ENCODE measurements around the gene CCDC61. TPM values are rescaled to one million over a fixed set of nuclear protein-coding genes. Genes with fewer than 3 reads are reported as not detected.

CCDC61 gene
- polyA plus RNA-seq, 4 donors = 10.8 to 17.0 (median 15.3) TPM

- DNase-seq (ENCODE audit: low read depth in 4 of 4, low spot score in 2 of 4) = no peak
Measured at GRCh38 chr19:46035986-46036743, 40.9 kb downstream of the CCDC61 start.

GRCh38 chr19:46036744-46037128 is 41.5 kb downstream of the CCDC61 start:
- no peak for DNase-seq (ENCODE audit: low read depth in 4 of 4, low spot score in 2 of 4)

DNA sequence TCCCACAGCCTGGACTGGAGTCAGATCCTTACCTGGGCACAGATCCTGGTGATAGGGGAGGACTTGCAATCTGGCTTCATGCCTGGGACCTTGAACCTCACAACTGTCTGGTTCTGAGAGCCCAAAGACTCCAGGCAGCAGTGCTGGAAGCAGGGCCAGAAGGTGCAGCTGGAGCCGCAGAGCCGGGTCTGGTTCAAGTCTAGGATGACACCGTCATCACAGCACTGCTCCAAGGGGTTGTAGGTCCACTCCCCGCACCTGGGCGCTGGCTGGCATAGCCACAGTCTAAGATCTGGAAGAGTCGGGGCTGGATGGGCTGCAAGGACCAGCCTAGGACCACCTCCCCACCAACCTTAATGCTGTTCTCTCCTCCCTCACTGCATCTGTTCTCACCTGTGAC is 44.9 kb downstream of the CCDC61 start:
- no peak for DNase-seq (ENCODE audit: low read depth in 4 of 4, low spot score in 2 of 4)

- DNase-seq (ENCODE audit: low read depth in 4 of 4, low spot score in 2 of 4) = no peak
Measured at GRCh38 chr19:46040952-46041500, 45.8 kb downstream of the CCDC61 start, which contains the start of gene IGFL4. Gene IGFL4, minus strand, starts transcription at chr19:46041002. Its CDS starts 40 bp downstream, at chr19:46040962.

DNA sequence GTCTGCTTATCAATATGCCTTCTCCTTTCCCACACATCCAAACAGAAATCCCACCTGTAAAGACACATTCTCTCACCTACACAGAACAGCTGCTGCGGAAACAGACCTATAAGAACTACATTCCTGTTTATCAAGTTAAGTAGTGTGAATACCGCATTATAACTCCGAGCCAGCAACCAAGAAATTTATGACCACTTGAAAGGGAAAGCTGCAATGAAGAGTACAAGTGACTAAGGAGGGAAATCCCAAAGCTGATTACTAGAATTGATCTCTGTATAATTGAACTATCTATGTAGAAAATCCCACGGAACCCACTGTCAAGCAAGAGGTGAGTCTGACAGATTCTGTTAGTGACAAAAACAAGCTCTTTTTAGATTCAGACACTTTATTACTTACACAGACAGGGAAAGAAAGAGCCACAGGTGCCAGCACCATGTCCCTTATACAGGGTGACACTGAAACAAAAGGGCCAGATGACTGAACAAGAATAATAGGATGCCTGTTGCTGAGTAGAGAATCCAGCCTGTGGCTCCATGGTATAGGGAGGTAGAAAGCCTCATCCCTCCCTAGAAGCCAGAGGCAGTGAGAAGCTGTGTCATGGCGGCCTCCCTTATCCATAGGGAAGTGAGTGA is 47.1 kb downstream of the CCDC61 start:
- no peak for DNase-seq (ENCODE audit: low read depth in 4 of 4, low spot score in 2 of 4)

DNA sequence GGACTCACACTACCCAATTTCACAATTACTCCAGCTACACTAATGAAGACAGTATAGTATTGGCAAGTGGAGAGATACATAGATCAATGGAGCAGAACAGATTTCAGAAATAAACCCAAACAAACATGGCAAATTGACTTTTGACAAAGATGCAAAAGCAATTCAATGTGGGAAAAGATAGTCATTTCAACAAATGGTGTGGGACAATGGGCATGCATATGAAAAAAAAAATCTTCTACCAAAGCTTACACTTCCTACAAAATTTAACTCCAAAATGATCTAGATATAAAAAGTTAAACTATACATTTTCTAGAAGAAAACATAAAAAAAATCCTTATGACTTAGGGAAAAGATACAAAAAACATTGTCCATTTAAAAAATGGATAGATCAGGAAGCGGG is 48.3 kb downstream of the CCDC61 start:
- no peak for DNase-seq (ENCODE audit: low read depth in 4 of 4, low spot score in 2 of 4)

- no peak for DNase-seq (ENCODE audit: low read depth in 4 of 4, low spot score in 2 of 4)
Measured at GRCh38 chr19:46049597-46049996, 54.3 kb downstream of the CCDC61 start.

- DNase-seq (ENCODE audit: low read depth in 4 of 4, low spot score in 2 of 4) = no peak
Measured at GRCh38 chr19:46052896-46053295, 57.6 kb downstream of the CCDC61 start.

GRCh38 chr19:46056536-46056935 is 61.3 kb downstream of the CCDC61 start:
- no peak for DNase-seq (ENCODE audit: low read depth in 4 of 4, low spot score in 2 of 4)

DNA sequence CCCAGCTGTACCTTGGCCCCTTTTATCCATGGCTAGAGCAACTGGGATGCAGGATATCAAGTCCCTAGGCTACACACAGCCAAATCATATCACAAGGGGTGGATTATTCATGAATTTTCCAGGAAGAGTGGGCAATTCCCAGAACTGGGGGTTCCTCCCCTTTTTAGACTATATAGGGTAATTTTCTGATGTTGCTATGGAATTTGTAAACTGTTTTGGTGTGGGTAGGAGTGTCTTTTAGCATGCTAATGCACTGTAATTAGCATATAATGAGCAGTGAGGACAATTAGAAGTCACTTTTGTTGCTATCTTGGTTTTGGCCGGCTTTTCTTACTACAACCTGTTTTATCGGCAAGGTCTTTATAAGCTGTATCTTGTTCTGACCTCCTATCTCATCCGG is 63.5 kb downstream of the CCDC61 start:
- DNase-seq (ENCODE audit: low read depth in 4 of 4, low spot score in 2 of 4) = no peak

- no peak for DNase-seq (ENCODE audit: low read depth in 4 of 4, low spot score in 2 of 4)
Measured at GRCh38 chr19:46060012-46060411, 64.7 kb downstream of the CCDC61 start.

DNA sequence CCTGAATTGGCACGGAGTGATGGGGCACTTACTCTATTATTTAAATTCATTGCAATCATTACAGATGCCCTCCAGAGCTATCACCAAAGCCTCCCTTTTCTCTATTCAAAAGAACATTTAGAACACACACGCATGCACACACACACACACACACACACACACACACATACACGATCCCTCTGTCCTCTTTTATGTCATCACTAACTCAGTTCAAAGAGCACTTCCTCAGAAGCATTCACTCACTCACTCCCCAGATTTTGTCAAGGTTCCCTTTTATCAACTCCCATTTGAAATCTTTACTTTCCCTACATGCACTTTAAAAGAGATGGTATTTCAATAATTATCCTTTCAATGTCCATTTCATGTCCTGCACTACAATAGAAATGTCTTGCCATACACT is 67.9 kb downstream of the CCDC61 start:
- no peak for DNase-seq (ENCODE audit: low read depth in 4 of 4, low spot score in 2 of 4)

- DNase-seq (ENCODE audit: low read depth in 4 of 4, low spot score in 2 of 4) = no peak
Measured at GRCh38 chr19:46065486-46066071, 70.3 kb downstream of the CCDC61 start.

GRCh38 chr19:46066471-46066870 is 71.2 kb downstream of the CCDC61 start:
- no peak for DNase-seq (ENCODE audit: low read depth in 4 of 4, low spot score in 2 of 4)

DNA sequence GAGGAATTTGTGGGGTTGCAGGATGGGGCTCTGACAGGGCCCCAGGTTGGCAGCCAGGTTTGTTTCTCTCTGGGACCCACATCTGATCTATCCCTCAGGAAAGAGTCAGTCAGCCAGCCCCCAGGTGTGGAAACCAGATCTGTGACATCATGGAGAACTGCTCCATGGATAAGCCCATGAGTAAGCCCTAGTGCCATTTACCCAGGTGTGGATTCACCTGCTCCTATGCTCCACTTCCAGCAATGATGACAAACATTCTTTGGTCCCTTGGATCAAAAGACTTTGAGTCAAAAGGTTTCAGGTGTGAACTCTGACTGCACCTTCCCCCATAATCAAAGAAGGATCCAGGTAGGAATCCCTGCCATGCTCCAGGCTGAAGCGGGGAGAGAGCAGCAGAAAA is 72.4 kb downstream of the CCDC61 start:
- DNase-seq (ENCODE audit: low read depth in 4 of 4, low spot score in 2 of 4) = no peak

Other genes with a start within 250 kb of the CCDC61 start
- gene SIX5, start 226.2 kb upstream of the CCDC61 start, polyA plus RNA-seq (ENCODE audit: insufficient read length in 4 of 4) = 10 to 100 TPM; 13.6 to 38.5 (median 27.7) TPM
- 10 to 100 TPM; 33.4 to 74.4 (median 54.6) TPM for gene DMPK, start 213.0 kb upstream of the CCDC61 start, polyA plus RNA-seq (ENCODE audit: insufficient read length in 4 of 4)
- gene DMWD, start 202.6 kb upstream of the CCDC61 start, polyA plus RNA-seq (ENCODE audit: insufficient read length in 4 of 4) = 10 to 100 TPM; 24.1 to 56.1 (median 39.9) TPM
- not detected for gene RSPH6A, start 180.2 kb upstream of the CCDC61 start, polyA plus RNA-seq (ENCODE audit: insufficient read length in 4 of 4)
- gene SYMPK, start 132.3 kb upstream of the CCDC61 start, polyA plus RNA-seq (ENCODE audit: insufficient read length in 4 of 4) = 10 to 100 TPM; 49.5 to 80.1 (median 67.0) TPM
- under 1 TPM; 0.40 to 0.60 (median 0.50) TPM for gene FOXA3, start 131.1 kb upstream of the CCDC61 start, polyA plus RNA-seq (ENCODE audit: insufficient read length in 4 of 4)
- gene IRF2BP1, start 109.3 kb upstream of the CCDC61 start, polyA plus RNA-seq (ENCODE audit: insufficient read length in 4 of 4) = 10 to 100 TPM; 16.5 to 33.7 (median 25.1) TPM
- gene MYPOP, start 92.9 kb upstream of the CCDC61 start, polyA plus RNA-seq (ENCODE audit: insufficient read length in 4 of 4) = 1 to 10 TPM; 3.7 to 7.2 (median 5.8) TPM
- gene NANOS2, start 80.7 kb upstream of the CCDC61 start, polyA plus RNA-seq (ENCODE audit: insufficient read length in 4 of 4) = not detected
- gene NOVA2, start 21.6 kb upstream of the CCDC61 start, polyA plus RNA-seq (ENCODE audit: insufficient read length in 4 of 4) = 1 to 10 TPM; 2.8 to 5.3 (median 4.2) TPM
- under 1 TPM in 2 of 4 donors, not detected in 2; 0.66 to 0.78 TPM for gene PGLYRP1, start 27.6 kb downstream of the CCDC61 start, polyA plus RNA-seq (ENCODE audit: insufficient read length in 4 of 4)
- gene IGFL4, start 45.5 kb downstream of the CCDC61 start, polyA plus RNA-seq (ENCODE audit: insufficient read length in 4 of 4) = under 1 TPM in 3 of 4 donors, not detected in 1; 0.28 to 0.87 (median 0.61) TPM
- not detected for gene IGFL3, start 129.2 kb downstream of the CCDC61 start, polyA plus RNA-seq (ENCODE audit: insufficient read length in 4 of 4)
- not detected for gene IGFL2, start 152.8 kb downstream of the CCDC61 start, polyA plus RNA-seq (ENCODE audit: insufficient read length in 4 of 4)
- not detected for gene IGFL1, start 234.3 kb downstream of the CCDC61 start, polyA plus RNA-seq (ENCODE audit: insufficient read length in 4 of 4)

Data from left renal cortex interstitium (tissue), 4 donors.